CD14-positive monocyte (primary cell): ENCODE results near the gene ELOVL1. TPM values are rescaled to one million over a fixed set of nuclear protein-coding genes. Genes with fewer than 3 reads are reported as not detected.
A peak's percentile ranks its signal among the peaks of the same experiment; 100 is the strongest.

ENCODE experiments used
- DNase-seq, 3 donors: peaks; one replicate each; pipeline ENCODE4 v3.0.0-alpha.2; 2011 to 2022
- H2AFZ ChIP-seq: 2 replicates; pipeline ENCODE4 v1.6.0; 2012; ENCODE audit warnings: mild to moderate bottlenecking, low read depth, low read length, inconsistent platforms; ENCODE audit not compliant: insufficient read depth, poor library complexity, severe bottlenecking
- H3K27ac ChIP-seq, 2 donors: 1 replicate in 1 of 2; 2 replicates in 1 of 2; pipeline ENCODE4 v1.5.1; 2012 to 2013; ENCODE audit warnings: low read length in 2 of 2, control low read depth in 1 of 2, inconsistent platforms in 1 of 2, low read depth in 1 of 2, mild to moderate bottlenecking in 1 of 2
- H3K27me3 ChIP-seq, 2 donors: one replicate each; pipeline versions ENCODE4 v1.6.0 to v1.6.1; 2011 to 2013; ENCODE audit warnings: low read length in 2 of 2; ENCODE audit not compliant: control insufficient read depth in 2 of 2, insufficient read depth in 2 of 2
- H3K36me3 ChIP-seq, 2 donors: replicated peaks in 1 of 2; 1 replicate in 1 of 2; 2 replicates in 1 of 2; pipeline versions ENCODE4 v1.5.1 to v1.6.1; 2012 to 2013; ENCODE audit warnings: low read length in 2 of 2, control low read depth in 1 of 2, inconsistent platforms in 1 of 2, mild to moderate bottlenecking in 1 of 2; ENCODE audit not compliant: insufficient read depth in 2 of 2, control insufficient read depth in 1 of 2
- H3K4me1 ChIP-seq, 2 donors: 1 replicate in 1 of 2; 2 replicates in 1 of 2; pipeline versions ENCODE4 v1.5.1 to v1.6.1; 2012 to 2013; ENCODE audit warnings: low read length in 2 of 2, control low read depth in 1 of 2, inconsistent platforms in 1 of 2, mild to moderate bottlenecking in 1 of 2, moderate library complexity in 1 of 2; ENCODE audit not compliant: insufficient read depth in 2 of 2, control insufficient read depth in 1 of 2
- H3K4me2 ChIP-seq: replicated peaks from 2 replicates; pipeline ENCODE3; 2012; ENCODE audit warnings: low read length, moderate library complexity, mild to moderate bottlenecking; ENCODE audit not compliant: poor library complexity, severe bottlenecking; ENCODE audit errors: extremely low read depth
- H3K4me3 ChIP-seq, 3 experiments: fragments of 200-600 bp in 1 of 3; sonication (generic) in 1 of 3; replicated peaks in 1 of 3; 1 replicate in 2 of 3; 2 replicates in 1 of 3; pipeline ENCODE4 v1.5.1; 2011 to 2013; ENCODE audit warnings: low read length in 3 of 3, mild to moderate bottlenecking in 3 of 3, control low read depth in 2 of 3, low read depth in 2 of 3, inconsistent platforms in 1 of 3, moderate library complexity in 1 of 3
- H3K79me2 ChIP-seq: 2 replicates; pipeline ENCODE4 v1.6.0; 2012; ENCODE audit warnings: mild to moderate bottlenecking, control low read depth, inconsistent platforms, low read length, moderate library complexity; ENCODE audit not compliant: insufficient read depth
- H3K9ac ChIP-seq: 2 replicates; pipeline ENCODE4 v1.6.0; 2017; ENCODE audit warnings: low read length, mild to moderate bottlenecking; ENCODE audit not compliant: insufficient read depth, poor library complexity, severe bottlenecking
- H3K9me3 ChIP-seq, 2 donors: replicated peaks in 1 of 2; 1 replicate in 1 of 2; 2 replicates in 1 of 2; pipeline versions ENCODE4 v1.5.1 to v1.6.1; 2012 to 2013; ENCODE audit warnings: low read length in 2 of 2, control low read depth in 1 of 2; ENCODE audit not compliant: control insufficient read depth in 1 of 2, insufficient read depth in 1 of 2
- H4K20me1 ChIP-seq: 2 replicates; pipeline ENCODE4 v1.6.0; 2012; ENCODE audit warnings: mild to moderate bottlenecking, low read length, control low read depth, moderate library complexity; ENCODE audit not compliant: insufficient read depth
- H3K27ac Mint-ChIP-seq, 7 donors: one replicate each; pipeline ENCODE4 v1.8.0; 2020; ENCODE audit warnings: mild to moderate bottlenecking in 7 of 7, mixed read lengths in 7 of 7, moderate library complexity in 6 of 7, inconsistent platforms in 2 of 7
- H3K27me3 Mint-ChIP-seq, 3 donors: one replicate each; pipeline ENCODE4 v1.8.0; 2021 to 2022; ENCODE audit warnings: low read depth in 3 of 3, mild to moderate bottlenecking in 3 of 3, mixed read lengths in 3 of 3, moderate library complexity in 3 of 3, inconsistent platforms in 1 of 3
- H3K36me3 Mint-ChIP-seq, 2 donors: one replicate each; pipeline ENCODE4 v1.8.0; 2020; ENCODE audit warnings: mixed read lengths in 2 of 2, inconsistent platforms in 1 of 2, mild to moderate bottlenecking in 1 of 2
- H3K4me1 Mint-ChIP-seq: one replicate; pipeline ENCODE4 v1.8.0; 2020; ENCODE audit warnings: mild to moderate bottlenecking, mixed read lengths
- H3K4me3 Mint-ChIP-seq, 2 donors: one replicate each; pipeline ENCODE4 v1.8.0; 2020; ENCODE audit warnings: mild to moderate bottlenecking in 2 of 2, mixed read lengths in 2 of 2, moderate library complexity in 1 of 2
- H3K9me3 Mint-ChIP-seq, 7 donors: one replicate each; pipeline ENCODE4 v1.8.0; 2020 to 2022; ENCODE audit warnings: mixed read lengths in 7 of 7, mild to moderate bottlenecking in 6 of 7, moderate library complexity in 6 of 7, inconsistent platforms in 2 of 7
- WGBS: methylation state at CpG from one replicate; pipeline ENCODE4 v1.1.5; 2013; ENCODE audit warnings: missing lambda C conversion rate; ENCODE audit not compliant: insufficient coverage; 5-methylcytosine and 5-hydroxymethylcytosine counted together
- intact Hi-C, 2 donors: fragments of 100-400 bp; cut with micrococcal nuclease; formaldehyde crosslinking; loops; one replicate each; pipeline versions ENCODE4 v1.15.0 to v1.15.1; 2023
- polyA plus RNA-seq, 3 donors: library from polyadenylated mRNA; depleted of rRNA in 1 of 3; unstranded in 2 of 3; stranded (reverse) in 1 of 3; fragments of 300-500 nt in 2 of 3; fragments of >200 nt in 1 of 3; fragmentation: Illumina TruSeq in 2 of 3; gene quantifications; 1 replicate in 2 of 3; 2 replicates in 1 of 3; pipeline ENCODE4 v1.2.3, GENCODE V29; 2012 to 2021
- TF ChIP-seq, protein P1 (sequence below): fragments of 200-600 bp; IDR thresholded peaks from one replicate; pipeline ENCODE4 v1.8.0; 2022; ENCODE audit warnings: antibody characterized with exemption, mild to moderate bottlenecking

ELOVL1 gene
- polyA plus RNA-seq, 3 donors: 135 to 151 (median 148) TPM

DNA sequence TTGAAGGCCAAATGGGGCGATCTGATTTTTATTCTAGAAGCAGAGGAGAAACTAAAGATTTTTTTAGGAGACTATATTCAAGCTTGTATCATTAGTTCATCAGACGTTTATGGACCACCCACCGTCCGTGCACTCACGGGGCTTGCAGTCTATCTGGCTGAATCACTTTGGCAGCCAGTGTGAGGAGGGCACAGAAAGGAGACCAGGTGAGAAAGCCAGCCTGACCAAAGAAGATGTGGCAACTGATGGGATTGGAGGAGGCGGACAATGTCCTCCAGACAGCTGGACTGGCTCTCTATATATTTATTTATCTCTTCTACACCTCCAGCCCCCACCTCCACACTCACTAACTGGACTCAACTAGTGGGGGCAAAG, 822 bp upstream of the ELOVL1 start:
- H3K9ac ChIP-seq: peak overlapping the region; percentile 96
- H3K4me2 ChIP-seq: peak overlapping the region; percentile 92
- peaks cover 45% of the 10 kb centered on the region for H4K20me1 ChIP-seq
- peak overlapping the region; percentile 90 for H2AFZ ChIP-seq
- H3K36me3 ChIP-seq: peaks cover 19 to 24% of the 10 kb centered on the region in 2 donors
- no peaks in the 10 kb centered on the region for H3K27me3 Mint-ChIP-seq
- H3K4me1 ChIP-seq: peaks cover 40 to 63% of the 10 kb centered on the region in 2 donors
- peak overlapping the region; percentile 86 to 98 for H3K4me3 Mint-ChIP-seq
- H3K4me3 ChIP-seq: peak overlapping the region; percentile 52 to 98 (median 59)
- no peak for DNase-seq
- WGBS: 3% methylated on average over 4 of the region's 6 CpGs
- H3K9me3 Mint-ChIP-seq: no peaks in the 10 kb centered on the region
- TF ChIP-seq, protein P1, sequence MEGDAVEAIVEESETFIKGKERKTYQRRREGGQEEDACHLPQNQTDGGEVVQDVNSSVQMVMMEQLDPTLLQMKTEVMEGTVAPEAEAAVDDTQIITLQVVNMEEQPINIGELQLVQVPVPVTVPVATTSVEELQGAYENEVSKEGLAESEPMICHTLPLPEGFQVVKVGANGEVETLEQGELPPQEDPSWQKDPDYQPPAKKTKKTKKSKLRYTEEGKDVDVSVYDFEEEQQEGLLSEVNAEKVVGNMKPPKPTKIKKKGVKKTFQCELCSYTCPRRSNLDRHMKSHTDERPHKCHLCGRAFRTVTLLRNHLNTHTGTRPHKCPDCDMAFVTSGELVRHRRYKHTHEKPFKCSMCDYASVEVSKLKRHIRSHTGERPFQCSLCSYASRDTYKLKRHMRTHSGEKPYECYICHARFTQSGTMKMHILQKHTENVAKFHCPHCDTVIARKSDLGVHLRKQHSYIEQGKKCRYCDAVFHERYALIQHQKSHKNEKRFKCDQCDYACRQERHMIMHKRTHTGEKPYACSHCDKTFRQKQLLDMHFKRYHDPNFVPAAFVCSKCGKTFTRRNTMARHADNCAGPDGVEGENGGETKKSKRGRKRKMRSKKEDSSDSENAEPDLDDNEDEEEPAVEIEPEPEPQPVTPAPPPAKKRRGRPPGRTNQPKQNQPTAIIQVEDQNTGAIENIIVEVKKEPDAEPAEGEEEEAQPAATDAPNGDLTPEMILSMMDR: no peak
- no peaks in the 10 kb centered on the region for H3K27me3 ChIP-seq
- H3K27ac Mint-ChIP-seq: peak overlapping the region; percentile 87 to 99 (median 97)
- H3K36me3 Mint-ChIP-seq: peaks cover 25 to 29% of the 10 kb centered on the region in 2 donors
- no peaks in the 10 kb centered on the region for H3K9me3 ChIP-seq
- peaks cover 48% of the 10 kb centered on the region for H3K79me2 ChIP-seq
- peak overlapping the region; percentile 81 to 97 for H3K27ac ChIP-seq
- peaks cover 49% of the 10 kb centered on the region for H3K4me1 Mint-ChIP-seq
- intact Hi-C loops: loop anchor here in 1 of 2 donors (2.0 to 10.0 kb wide), 2 partner anchors 20 to 194 kb away; partner anchors contain the start of genes CFAP57, EBNA1BP2, MED8 and SZT2

DNA sequence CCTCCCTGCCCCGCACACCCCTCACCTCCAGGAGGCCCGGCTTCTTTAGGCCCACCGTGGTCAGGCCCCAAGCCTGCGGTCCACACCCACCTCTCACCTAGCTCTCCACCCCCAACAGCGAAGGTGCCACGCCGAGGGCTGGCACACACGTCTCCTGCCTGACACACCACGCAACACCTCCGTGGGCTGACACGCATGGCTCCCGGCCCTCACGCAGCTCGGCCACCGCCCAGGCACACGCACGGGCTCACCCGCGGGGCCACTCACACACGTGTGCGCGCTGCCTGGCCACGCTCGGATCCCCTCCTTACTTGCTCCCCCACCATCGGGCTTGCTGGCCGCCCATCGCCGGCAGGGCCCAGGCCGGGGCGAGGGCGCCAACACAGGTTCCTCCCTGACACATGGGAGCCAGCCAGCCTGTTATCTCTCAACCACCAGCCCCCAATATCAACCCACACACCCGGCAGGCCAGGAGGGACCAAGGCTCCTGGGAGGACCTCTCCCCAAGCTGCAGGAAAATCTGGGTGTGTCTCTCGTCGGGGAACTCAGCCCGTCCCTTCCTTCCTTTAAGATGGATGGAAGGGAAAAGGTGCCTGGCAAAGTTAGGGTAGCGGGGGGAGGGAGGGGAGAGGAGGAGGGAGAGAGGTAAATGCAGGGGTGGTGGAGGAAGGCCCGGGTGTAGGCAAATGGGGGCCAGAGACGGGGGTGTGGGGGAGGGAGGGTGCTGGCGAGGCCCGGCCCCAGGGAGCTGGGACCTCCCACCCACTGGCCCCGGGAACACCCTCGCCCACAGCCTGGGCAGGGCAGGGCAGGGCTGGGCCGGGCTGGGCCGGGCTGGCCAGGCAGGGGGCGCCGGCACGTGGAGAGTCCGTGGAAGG, 546 bp downstream of the ELOVL1 start:
- peak overlapping the region; percentile 85 to 96 (median 90) for H3K27ac Mint-ChIP-seq
- Histone ChIP-seq H3K79me2 (peaks cover 61% of the 10 kb centered on the region), H3K27ac (peak overlapping the region; percentile 68 to 97), H4K20me1 (peaks cover 43% of the 10 kb centered on the region), H3K9me3 (no peaks in the 10 kb centered on the region), H3K4me2 (peak overlapping the region; percentile 92), H3K36me3 (peaks cover 32 to 38% of the 10 kb centered on the region in 2 donors), H3K4me3 (peak overlapping the region; percentile 79 to 98 (median 98)), H3K9ac (peak overlapping the region; percentile 96), H3K4me1 (peaks cover 38 to 63% of the 10 kb centered on the region in 2 donors), H3K27me3 (no peaks in the 10 kb centered on the region), H2AFZ (peak overlapping the region; percentile 90)
- H3K4me3 Mint-ChIP-seq: peak overlapping the region; percentile 83 to 92
- intact Hi-C loops: loop anchor here in 1 of 2 donors (10.0 kb wide), 1 partner anchor 192 kb away; the partner anchor contains the start of genes CFAP57 and EBNA1BP2
- TF ChIP-seq, protein P1: no peak
- under 1% methylated on average over 40 of the region's 48 CpGs for WGBS
- H3K4me1 Mint-ChIP-seq: peaks cover 60% of the 10 kb centered on the region
- peaks cover 36 to 42% of the 10 kb centered on the region in 2 donors for H3K36me3 Mint-ChIP-seq
- peak; percentile 12 to 45 (median 19) for DNase-seq
- H3K9me3 Mint-ChIP-seq: no peaks in the 10 kb centered on the region
- H3K27me3 Mint-ChIP-seq: no peaks in the 10 kb centered on the region
